Stimulated activated CD4-positive, alpha-beta T cell treated with anti-CD3 and anti-CD28 coated beads, Interleukin-12 subunit alpha, Interleukin-12 subunit beta, amount 100 ng/mL, for 4 hours (primary cell): ENCODE data around the gene OR2M7.
"Not testable (repeated sequence)": the region's sequence is repeated elsewhere in the genome, so short reads cannot be mapped to it uniquely, and the experiment has no call there.

Experiments
- DNase-seq: peaks from one replicate; pipeline ENCODE4 v3.0.0-alpha.2; 2020

Gene OR2M7, protein sequence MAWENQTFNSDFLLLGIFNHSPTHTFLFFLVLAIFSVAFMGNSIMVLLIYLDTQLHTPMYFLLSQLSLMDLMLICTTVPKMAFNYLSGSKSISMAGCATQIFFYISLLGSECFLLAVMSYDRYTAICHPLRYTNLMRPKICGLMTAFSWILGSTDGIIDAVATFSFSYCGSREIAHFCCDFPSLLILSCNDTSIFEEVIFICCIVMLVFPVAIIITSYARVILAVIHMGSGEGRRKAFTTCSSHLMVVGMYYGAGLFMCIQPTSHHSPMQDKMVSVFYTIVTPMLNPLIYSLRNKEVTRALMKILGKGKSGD

DNA sequence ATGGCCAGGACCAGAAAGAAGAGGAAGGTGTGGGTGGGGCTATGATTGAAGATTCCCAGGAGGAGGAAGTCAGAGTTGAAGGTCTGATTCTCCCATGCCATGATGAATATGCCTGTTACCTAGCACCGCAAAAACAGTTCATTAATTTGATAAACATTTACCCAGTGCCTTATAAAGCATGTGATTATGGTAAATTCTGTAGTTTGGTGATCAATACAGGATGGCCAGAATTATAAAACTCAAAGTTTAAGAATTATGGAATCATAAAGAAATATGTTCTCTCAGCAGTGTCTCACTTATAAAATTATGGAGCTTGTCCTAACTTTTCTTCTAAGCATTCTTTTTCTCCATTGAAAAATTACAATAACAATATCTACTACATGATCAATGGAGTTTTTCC, at the start of gene OR2M7:
OR2M7 (minus strand) TSS at position 101 of the 400 bp plus-strand sequence; CDS start at position 101, 0 bp downstream.
- DNase-seq: no peak

DNA sequence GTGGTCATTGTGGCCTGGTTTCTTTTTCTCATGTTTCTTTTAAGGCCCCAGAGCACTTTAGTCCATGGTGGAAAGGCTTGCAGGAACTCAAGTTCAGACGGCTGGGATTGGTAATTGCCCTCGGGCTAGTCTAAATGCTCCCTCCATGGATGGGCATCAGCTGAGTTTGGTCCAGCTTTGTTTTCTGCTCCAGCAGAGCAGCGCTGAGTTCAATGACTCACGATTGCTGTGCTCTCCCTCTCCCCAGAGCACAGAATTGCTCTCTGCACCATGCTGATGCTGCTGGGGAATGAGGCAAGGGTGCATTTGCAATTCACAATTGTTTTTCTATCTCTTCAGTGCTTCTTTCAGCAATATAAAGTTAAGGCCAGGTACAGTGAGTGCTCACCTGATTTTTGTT, 49.4 kb upstream of the OR2M7 start:
- no peak for DNase-seq

DNA sequence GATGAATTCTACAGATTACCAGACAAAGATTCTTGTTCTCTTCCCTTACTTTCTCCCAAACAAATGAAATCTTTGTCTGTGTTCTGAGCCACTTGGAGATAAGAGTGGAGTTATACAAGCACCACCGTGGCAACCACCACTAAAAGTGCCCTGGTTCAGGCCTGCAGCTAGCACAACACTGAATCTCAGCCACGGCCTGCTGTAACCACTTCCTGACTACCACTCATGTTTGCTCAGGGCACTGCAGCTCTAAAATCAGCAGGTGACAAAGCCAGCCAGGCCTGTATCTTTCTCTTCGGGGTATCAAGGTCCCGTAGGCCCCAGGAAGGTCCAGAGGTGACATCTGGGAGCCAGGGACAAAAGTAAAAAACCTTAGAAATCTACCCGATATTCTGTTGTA, 48.0 kb upstream of the OR2M7 start:
- DNase-seq: no peak

DNA sequence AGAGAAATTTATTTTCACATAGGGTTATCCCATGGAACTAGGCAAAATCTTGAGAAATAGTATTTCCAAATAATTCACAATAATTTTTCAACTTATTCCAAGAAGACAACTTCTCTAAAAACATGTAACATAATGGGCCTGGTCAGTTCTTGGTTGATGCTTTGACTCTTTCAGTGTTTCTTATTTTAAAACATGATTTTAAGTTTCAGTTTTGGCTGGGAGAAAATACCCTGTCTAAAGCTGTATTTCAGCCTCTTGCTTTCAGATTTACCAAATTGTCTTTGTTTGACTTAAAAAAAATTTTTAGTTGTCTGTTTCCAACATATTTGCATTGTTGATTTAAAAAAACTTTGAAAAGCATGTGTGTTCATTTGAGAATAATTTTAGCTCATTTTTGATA, 42.2 kb upstream of the OR2M7 start:
- DNase-seq: no peak

DNA sequence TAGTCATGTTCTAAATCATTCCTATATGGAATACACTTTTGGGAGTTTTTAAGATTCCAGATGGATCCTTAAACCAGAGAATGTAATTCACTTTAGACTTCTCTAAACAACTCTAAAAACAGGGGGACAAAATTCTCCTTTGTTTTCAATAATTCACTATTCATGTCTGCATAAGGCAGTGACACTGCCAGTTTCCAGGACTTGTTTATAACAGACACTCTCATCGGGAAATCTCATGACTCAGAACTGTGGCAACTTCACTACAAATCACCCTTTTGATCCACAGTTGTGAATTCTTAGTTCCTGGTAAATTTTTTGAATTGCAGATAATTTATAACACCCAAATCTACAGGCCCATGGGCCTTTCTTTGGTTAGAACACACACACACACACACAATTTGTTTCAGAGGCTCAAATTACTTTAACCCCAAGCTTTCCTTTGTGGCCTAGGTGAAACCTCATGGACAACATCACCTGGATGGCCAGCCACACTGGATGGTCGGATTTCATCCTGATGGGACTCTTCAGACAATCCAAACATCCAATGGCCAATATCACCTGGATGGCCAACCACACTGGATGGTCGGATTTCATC, 36.9 kb upstream of the OR2M7 start, which contains the start of gene OR2T4:
OR2T4 (plus strand) TSS at position 545 of the 595 bp plus-strand sequence; CDS start at position 545, 0 bp downstream.
- no peak for DNase-seq

DNA sequence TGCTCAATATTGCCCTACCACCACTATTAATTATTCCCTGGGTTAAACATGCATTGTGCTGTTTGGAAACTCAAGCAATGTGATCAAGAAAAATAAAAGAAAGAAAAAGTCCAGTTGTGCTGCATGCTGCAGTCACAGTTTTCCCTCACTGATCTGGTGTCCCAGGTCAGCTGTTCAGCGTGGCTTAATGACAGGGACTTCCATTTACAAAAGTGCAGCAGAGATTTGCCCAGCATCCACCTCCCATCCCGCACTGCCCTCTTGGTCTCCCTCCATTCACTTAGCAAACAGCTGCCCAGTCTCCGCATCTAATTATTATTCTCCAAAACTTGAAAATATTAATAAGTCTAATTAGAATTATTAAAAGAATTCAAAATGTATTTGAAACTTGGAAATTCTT, 35.0 kb upstream of the OR2M7 start:
- DNase-seq: no peak

DNA sequence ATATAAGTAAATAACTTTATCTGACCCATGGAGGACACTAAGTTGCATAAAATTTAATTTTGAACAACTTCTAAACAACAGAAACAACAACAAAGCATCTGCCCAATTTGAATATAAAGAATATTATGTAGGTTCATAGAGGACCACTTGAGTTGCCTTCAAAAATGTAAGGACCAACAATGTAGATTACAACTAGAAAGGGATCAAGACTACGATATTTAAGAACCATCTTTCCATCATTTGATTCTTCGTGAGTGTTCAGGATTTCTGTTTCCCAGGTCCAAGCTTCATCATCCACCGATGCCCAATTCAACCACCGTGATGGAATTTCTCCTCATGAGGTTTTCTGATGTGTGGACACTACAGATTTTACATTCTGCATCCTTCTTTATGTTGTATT, 24.1 kb upstream of the OR2M7 start, which contains the start of gene OR14C36:
OR14C36 (plus strand) TSS at position 301 of the 400 bp plus-strand sequence; CDS start at position 301, 0 bp downstream.
- no peak for DNase-seq

DNA sequence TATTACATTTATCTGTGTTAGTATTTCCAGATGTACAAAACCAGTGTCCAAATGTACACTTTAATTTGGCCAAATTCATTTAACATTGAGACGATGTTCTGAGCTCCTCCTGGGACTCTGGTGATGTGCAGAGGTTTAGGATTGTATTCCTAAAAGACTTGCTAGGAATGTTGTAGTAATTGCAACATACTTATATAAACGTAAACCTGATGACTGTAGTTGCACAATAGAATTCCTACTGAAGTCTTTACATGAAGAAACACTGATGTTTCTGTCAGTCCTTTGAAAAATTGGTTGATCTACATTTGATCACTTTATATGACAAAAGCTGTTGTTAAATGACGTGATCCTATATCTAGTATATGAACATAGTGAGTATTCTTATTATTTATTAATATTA, 19.1 kb upstream of the OR2M7 start:
- no peak for DNase-seq

DNA sequence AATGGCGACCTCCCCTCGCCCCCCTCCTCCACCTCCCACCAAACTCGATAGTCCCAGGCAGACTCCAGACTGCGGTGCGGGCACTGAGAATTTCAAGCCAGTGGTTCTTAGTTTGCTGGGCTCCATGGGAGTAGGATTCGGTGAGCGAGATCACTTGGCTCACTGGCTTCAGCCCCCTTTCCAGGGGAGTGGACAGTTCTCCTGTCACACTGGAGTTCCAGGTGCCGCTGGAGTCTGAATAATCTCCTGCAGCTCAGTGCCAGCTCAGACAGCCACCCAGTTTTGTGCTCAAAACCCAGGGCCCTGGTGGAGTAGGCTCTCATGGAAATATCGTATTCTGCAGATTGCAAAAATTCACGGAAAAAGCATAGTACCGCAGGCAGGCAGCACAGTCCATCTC, 7.6 kb downstream of the OR2M7 start:
- no peak for DNase-seq

DNA sequence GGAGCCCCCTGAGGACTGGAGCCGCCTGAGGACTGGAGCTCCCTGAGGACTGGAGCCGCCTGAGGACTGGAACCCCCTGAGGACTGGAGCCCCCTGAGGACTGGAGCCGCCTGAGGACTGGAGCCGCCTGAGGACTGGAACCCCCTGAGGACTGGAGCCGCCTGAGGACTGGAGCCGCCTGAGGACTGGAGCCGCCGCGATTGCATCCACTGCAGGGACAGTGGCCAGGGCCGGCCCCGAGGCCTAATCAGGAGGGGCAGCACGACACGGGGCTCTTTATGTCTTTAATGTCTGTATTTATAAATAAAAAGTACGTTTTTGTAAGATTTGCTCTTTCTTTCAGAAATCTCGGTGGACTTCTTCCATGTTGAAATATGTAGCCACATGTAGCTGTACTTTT, 17.6 kb downstream of the OR2M7 start:
- DNase-seq: not testable (repeated sequence)

DNA sequence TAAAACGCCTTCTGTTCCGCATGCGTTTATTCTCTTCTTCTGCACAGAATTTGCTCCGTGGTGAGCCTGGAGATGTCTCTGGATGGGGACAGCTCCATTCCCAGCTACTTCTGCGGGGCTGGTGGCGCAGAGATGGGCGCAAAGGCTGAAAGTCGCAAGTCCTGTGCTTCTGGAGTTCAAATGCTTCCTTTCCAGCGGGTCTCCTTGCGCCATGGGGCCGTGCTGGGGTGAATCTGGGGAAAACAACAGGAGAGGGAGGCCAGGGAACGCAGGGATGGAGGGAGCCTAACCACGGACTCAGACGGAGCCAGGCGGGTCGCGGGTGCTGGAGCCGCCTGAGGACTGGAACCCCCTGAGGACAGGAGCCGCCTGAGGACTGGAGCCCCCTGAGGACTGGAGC, 18.3 kb downstream of the OR2M7 start:
- DNase-seq: no peak

DNA sequence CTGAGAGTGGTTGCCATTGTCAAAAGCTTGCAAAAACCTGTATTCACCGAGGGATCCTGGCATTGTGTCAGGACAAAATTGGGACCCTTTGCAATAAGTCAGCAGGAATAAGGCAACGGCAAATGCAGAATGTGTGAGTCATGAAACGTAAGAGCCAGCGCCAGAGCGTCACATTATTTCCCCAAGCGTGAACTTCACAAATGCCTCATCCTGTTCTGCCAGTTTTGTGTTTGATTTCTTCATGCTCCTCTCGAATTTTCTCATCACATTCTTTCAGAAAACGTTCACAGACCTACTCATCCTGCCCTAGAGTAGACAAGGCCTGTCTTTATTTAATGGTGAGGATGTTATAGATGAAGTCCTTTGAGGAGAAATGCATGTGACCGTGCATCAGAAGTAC, 18.7 kb downstream of the OR2M7 start:
- DNase-seq: not testable (repeated sequence)

DNA sequence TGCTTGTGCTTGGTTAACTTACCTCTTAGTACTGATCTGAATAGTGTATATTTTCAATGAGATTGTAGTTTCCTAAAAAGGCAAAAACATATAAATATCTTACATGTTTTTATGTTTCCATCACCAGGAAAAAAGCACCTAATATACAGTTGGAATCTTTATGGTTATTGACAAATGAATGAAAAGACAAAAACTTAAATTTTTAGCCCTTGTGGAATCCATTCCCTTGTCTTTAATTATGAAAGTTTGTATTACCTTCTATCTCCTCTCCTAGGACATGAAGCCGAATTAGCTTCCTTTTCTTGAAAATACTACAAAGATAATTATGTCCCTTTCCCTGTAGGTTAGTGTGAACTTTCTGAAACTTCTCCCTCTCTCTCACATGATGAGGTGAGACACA, 21.0 kb downstream of the OR2M7 start, which contains the start of gene OR2T12:
OR2T12 (minus strand) TSS at position 101 of the 400 bp plus-strand sequence. CDS start 7,846 bp downstream, outside the sequence.
- DNase-seq: no peak

DNA sequence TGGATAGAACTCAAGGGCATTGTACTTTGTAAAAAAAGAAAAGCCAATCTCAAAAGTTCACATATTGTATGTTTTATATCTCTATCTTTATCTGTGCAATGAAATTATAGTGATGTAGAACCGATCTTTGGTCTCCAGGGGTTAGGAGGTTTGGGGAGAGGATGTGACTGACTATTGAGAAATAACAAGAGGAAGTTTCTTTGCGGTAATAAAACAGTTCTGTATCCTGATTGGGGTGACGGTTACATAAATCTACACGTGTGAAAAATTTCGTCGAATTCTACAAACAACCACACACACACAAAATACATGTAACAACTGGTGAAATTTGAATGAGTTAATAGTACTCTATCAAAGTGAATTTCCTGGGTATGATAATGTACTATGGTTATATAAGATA, 36.0 kb downstream of the OR2M7 start:
- DNase-seq: no peak

DNA sequence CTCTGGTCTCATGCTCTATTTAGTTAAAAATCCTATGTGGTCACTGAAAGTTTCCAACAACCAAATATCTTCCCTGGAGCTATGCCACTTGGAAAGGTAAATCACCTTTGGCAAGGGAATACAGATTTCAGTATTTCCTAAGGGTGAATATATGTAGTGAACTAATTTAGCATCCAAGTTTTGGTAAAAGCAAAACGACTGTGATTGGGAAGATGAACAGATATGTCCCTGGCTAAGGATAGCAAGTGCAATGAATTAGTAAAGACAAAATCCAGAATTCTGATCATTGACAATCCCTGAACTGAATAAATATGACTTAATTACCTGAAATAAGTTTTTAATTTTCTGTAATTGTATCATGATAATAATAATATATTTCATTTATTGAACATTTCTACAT, 46.5 kb downstream of the OR2M7 start, which contains the start of gene OR2T33:
OR2T33 (minus strand) TSS at position 101 of the 400 bp plus-strand sequence. CDS start 4,162 bp downstream, outside the sequence.
- DNase-seq: no peak
